Measurements from ENCODE around the gene THSD7A. TPM values are rescaled to one million over a fixed set of nuclear protein-coding genes. Genes with fewer than 3 reads are reported as not detected.

Gene THSD7A
- total RNA-seq, 1 donor from 2014 or later: 3.5 TPM

DNA sequence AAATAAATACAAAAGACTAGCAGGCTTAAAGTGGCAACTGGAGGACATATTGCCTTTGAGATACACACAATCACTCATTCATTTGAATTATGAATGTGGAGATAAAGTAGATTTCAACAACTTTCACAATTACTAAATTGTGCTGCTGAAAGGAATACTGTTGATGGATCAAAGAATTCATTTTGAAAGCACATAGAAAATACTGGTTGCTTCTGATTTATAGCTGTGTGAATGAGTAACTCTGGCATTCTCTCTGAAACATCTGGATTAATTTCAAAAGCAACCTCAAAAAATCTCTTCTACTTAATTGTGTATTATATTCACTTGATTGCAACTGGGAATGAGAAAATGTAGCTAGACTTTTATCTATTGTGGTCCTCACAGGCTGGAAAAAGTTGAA, 397.6 kb downstream of the THSD7A start:
- H3K4me1 Mint-ChIP-seq (ENCODE audit: low read depth, unreplicated experiment): no peaks in the 10 kb centered on the region

DNA sequence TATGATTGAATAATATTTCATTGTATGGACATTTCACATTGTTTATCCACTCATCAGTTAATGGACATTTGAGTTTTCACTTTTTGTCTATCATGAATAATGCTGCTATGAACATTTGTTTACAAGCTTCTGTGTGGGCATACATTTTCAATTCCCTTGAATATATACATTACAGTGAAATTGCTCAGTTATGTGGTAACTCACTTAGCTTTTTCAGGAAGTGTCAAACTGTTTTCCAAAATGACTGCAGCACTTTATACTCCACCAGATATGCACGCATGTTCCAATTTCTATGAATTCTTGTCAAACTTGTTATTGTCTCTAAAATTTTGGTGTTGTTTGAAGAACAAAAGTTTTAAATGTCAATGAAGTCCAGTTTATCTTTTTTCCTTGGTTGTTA, 401.2 kb downstream of the THSD7A start:
- H3K9ac ChIP-seq (ENCODE audit: low read length): no peak overlapping the region
- Mint-ChIP-seq H3K9me3 (ENCODE audit: unreplicated experiment) (no peaks in the 10 kb centered on the region), H3K4me3 (ENCODE audit: unreplicated experiment) (no peak overlapping the region), H3K36me3 (ENCODE audit: low read depth, unreplicated experiment) (no peaks in the 10 kb centered on the region), H3K27me3 (ENCODE audit: low read depth, unreplicated experiment) (no peaks in the 10 kb centered on the region), H3K4me1 (ENCODE audit: low read depth, unreplicated experiment) (no peaks in the 10 kb centered on the region), H3K27ac (ENCODE audit: unreplicated experiment) (no peak overlapping the region)
- DNase-seq (ENCODE audit: low read depth) (no peak), FAIRE-seq (no peak)
- H3K27me3 ChIP-seq (ENCODE audit: insufficient read depth, low read length): no peaks in the 10 kb centered on the region
- no peak overlapping the region for H3K4me3 ChIP-seq (ENCODE audit: insufficient read depth, low read depth, low read length)
- TF ChIP-seq, protein P1, sequence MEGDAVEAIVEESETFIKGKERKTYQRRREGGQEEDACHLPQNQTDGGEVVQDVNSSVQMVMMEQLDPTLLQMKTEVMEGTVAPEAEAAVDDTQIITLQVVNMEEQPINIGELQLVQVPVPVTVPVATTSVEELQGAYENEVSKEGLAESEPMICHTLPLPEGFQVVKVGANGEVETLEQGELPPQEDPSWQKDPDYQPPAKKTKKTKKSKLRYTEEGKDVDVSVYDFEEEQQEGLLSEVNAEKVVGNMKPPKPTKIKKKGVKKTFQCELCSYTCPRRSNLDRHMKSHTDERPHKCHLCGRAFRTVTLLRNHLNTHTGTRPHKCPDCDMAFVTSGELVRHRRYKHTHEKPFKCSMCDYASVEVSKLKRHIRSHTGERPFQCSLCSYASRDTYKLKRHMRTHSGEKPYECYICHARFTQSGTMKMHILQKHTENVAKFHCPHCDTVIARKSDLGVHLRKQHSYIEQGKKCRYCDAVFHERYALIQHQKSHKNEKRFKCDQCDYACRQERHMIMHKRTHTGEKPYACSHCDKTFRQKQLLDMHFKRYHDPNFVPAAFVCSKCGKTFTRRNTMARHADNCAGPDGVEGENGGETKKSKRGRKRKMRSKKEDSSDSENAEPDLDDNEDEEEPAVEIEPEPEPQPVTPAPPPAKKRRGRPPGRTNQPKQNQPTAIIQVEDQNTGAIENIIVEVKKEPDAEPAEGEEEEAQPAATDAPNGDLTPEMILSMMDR (IDR thresholded peaks at IDR 0.05; ENCODE audit: insufficient read depth, low read depth, low read length): no peak
- no peak for TF ChIP-seq EZH2 (IDR thresholded peaks at IDR 0.05; ENCODE audit: insufficient read depth, low read length)
- H3K36me3 ChIP-seq (ENCODE audit: insufficient read depth, low read length): no peaks in the 10 kb centered on the region
- no peak overlapping the region for H2AFZ ChIP-seq (ENCODE audit: low read depth, low read length)
- H3K9me3 ChIP-seq (ENCODE audit: insufficient read depth, low read depth, low read length): no peaks in the 10 kb centered on the region
- no peaks in the 10 kb centered on the region for H3K4me1 ChIP-seq (ENCODE audit: insufficient read depth, low read length)
- H3K79me2 ChIP-seq (ENCODE audit: insufficient read depth, low read length): no peaks in the 10 kb centered on the region
- H3K4me2 ChIP-seq (ENCODE audit: low read length): no peak overlapping the region
- H4K20me1 ChIP-seq (ENCODE audit: insufficient read depth, low read length): no peaks in the 10 kb centered on the region
- H3K27ac ChIP-seq (ENCODE audit: low read depth, low read length): no peak overlapping the region

More for the DNA sequence above, 397.6 kb downstream of the THSD7A start:
- no peaks in the 10 kb centered on the region for H3K27me3 Mint-ChIP-seq (ENCODE audit: low read depth, unreplicated experiment)
- no peaks in the 10 kb centered on the region for H3K27me3 ChIP-seq (ENCODE audit: insufficient read depth, low read length)
- no peak overlapping the region for H3K4me2 ChIP-seq (ENCODE audit: low read length)
- H3K4me3 Mint-ChIP-seq (ENCODE audit: unreplicated experiment): no peak overlapping the region
- H3K4me1 ChIP-seq (ENCODE audit: insufficient read depth, low read length): no peaks in the 10 kb centered on the region
- H4K20me1 ChIP-seq (ENCODE audit: insufficient read depth, low read length): no peaks in the 10 kb centered on the region
- H3K27ac Mint-ChIP-seq (ENCODE audit: unreplicated experiment): no peak overlapping the region
- TF ChIP-seq, protein P1 (IDR thresholded peaks at IDR 0.05; ENCODE audit: insufficient read depth, low read depth, low read length): no peak
- no peak for TF ChIP-seq EZH2 (IDR thresholded peaks at IDR 0.05; ENCODE audit: insufficient read depth, low read length)
- H3K79me2 ChIP-seq (ENCODE audit: insufficient read depth, low read length): no peaks in the 10 kb centered on the region
- H2AFZ ChIP-seq (ENCODE audit: low read depth, low read length): no peak overlapping the region
- H3K9me3 ChIP-seq (ENCODE audit: insufficient read depth, low read depth, low read length): no peaks in the 10 kb centered on the region
- H3K9me3 Mint-ChIP-seq (ENCODE audit: unreplicated experiment): no peaks in the 10 kb centered on the region
- FAIRE-seq: no peak
- H3K4me3 ChIP-seq (ENCODE audit: insufficient read depth, low read depth, low read length): no peak overlapping the region
- no peaks in the 10 kb centered on the region for H3K36me3 ChIP-seq (ENCODE audit: insufficient read depth, low read length)
- no peaks in the 10 kb centered on the region for H3K36me3 Mint-ChIP-seq (ENCODE audit: low read depth, unreplicated experiment)
- H3K27ac ChIP-seq (ENCODE audit: low read depth, low read length): no peak overlapping the region
- DNase-seq (ENCODE audit: low read depth): peak; percentile 59
- no peak overlapping the region for H3K9ac ChIP-seq (ENCODE audit: low read length)

DNA sequence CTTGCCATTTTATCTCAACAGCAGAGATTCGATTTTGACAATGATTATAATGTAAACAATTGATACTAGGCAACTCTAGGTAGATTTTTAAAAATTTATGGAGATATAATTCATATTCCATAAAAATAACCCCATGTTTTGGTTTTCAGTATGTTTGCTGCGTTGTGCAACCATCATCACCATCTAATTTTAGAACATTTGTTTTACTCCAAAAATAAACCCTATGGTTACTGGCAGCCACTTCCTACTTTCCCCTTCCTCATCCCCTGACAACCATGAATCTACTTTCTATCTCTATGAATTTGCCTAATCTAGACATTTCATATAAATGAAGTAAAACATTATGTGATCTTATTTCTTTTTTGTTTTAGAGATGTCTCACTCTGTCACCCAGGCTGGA, 401.9 kb downstream of the THSD7A start:
- H3K9me3 Mint-ChIP-seq (ENCODE audit: unreplicated experiment): no peaks in the 10 kb centered on the region
- H3K27me3 ChIP-seq (ENCODE audit: insufficient read depth, low read length): no peaks in the 10 kb centered on the region

More for the DNA sequence above, 401.9 kb downstream of the THSD7A start:
- Histone ChIP-seq H4K20me1 (ENCODE audit: insufficient read depth, low read length) (no peaks in the 10 kb centered on the region), H3K79me2 (ENCODE audit: insufficient read depth, low read length) (no peaks in the 10 kb centered on the region), H3K4me3 (ENCODE audit: insufficient read depth, low read depth, low read length) (no peak overlapping the region), H2AFZ (ENCODE audit: low read depth, low read length) (no peak overlapping the region), H3K4me2 (ENCODE audit: low read length) (no peak overlapping the region), H3K27ac (ENCODE audit: low read depth, low read length) (no peak overlapping the region), H3K9me3 (ENCODE audit: insufficient read depth, low read depth, low read length) (no peaks in the 10 kb centered on the region), H3K36me3 (ENCODE audit: insufficient read depth, low read length) (no peaks in the 10 kb centered on the region), H3K9ac (ENCODE audit: low read length) (no peak overlapping the region), H3K4me1 (ENCODE audit: insufficient read depth, low read length) (no peaks in the 10 kb centered on the region)
- no peaks in the 10 kb centered on the region for H3K27me3 Mint-ChIP-seq (ENCODE audit: low read depth, unreplicated experiment)
- H3K4me1 Mint-ChIP-seq (ENCODE audit: low read depth, unreplicated experiment): no peaks in the 10 kb centered on the region
- FAIRE-seq (no peak), DNase-seq (ENCODE audit: low read depth) (no peak)
- no peaks in the 10 kb centered on the region for H3K36me3 Mint-ChIP-seq (ENCODE audit: low read depth, unreplicated experiment)
- no peak overlapping the region for H3K27ac Mint-ChIP-seq (ENCODE audit: unreplicated experiment)
- H3K4me3 Mint-ChIP-seq (ENCODE audit: unreplicated experiment): no peak overlapping the region
- TF ChIP-seq, protein P1 (IDR thresholded peaks at IDR 0.05; ENCODE audit: insufficient read depth, low read depth, low read length): no peak
- no peak for TF ChIP-seq EZH2 (IDR thresholded peaks at IDR 0.05; ENCODE audit: insufficient read depth, low read length)
